GM12891 (cell line): ENCODE data around the gene CBLB.

Experiments used
- DNase-seq: peaks from one replicate; pipeline ENCODE4 v3.0.0; 2011; ENCODE audit warnings: low spot score; ENCODE audit not compliant: insufficient read length
- FAIRE-seq: peaks from 2 replicates; lab custom pipeline; 2011; peaks lifted over from hg19 to GRCh38; lab: Jason Lieb, UNC
- PAX5 ChIP-seq: IDR thresholded peaks from 2 replicates; pipeline ENCODE4 v1.6.1; 2011; ENCODE audit warnings: low read length, moderate library complexity, mild to moderate bottlenecking; ENCODE audit not compliant: insufficient read depth, severe bottlenecking
- POLR2A ChIP-seq: IDR thresholded peaks from 2 replicates; pipeline ENCODE4 v1.6.1; 2011; ENCODE audit warnings: low read depth, low read length, control low read depth
- POLR2AphosphoS5 ChIP-seq: IDR thresholded peaks from 2 replicates; pipeline ENCODE4 v1.6.1; 2011; ENCODE audit warnings: low read depth, low read length, control low read depth
- POU2F2 ChIP-seq: IDR thresholded peaks from 2 replicates; pipeline ENCODE4 v1.6.1; 2011; ENCODE audit warnings: low read depth, mild to moderate bottlenecking, control low read depth, low read length, moderate library complexity
- SPI1 ChIP-seq: IDR thresholded peaks from 2 replicates; pipeline ENCODE4 v1.6.1; 2011; ENCODE audit warnings: low read depth, low read length, control low read depth
- TAF1 ChIP-seq: IDR thresholded peaks from 2 replicates; pipeline ENCODE4 v1.6.1; 2011; ENCODE audit warnings: low read depth, low read length, control low read depth

Gene CBLB

GRCh38 chr3:105877336-105877910 lies 8.6 kb upstream of the CBLB start:
- no peak for FAIRE-seq
- no peak for DNase-seq

GRCh38 chr3:105876780-105877327 lies 8.0 kb upstream of the CBLB start:
- FAIRE-seq (peak; percentile 75), DNase-seq (no peak)
- TF ChIP-seq SPI1 (peak; percentile 34), TAF1 (no peak), PAX5 (no peak)

More at GRCh38 chr3:105877336-105877910, 8.6 kb upstream of the CBLB start:
- TF ChIP-seq SPI1, result no peak
- no peak for TF ChIP-seq TAF1
- TF ChIP-seq PAX5, result no peak
- no peak for TF ChIP-seq POU2F2
- no peak for TF ChIP-seq POLR2AphosphoS5
- no peak for TF ChIP-seq POLR2A

DNA sequence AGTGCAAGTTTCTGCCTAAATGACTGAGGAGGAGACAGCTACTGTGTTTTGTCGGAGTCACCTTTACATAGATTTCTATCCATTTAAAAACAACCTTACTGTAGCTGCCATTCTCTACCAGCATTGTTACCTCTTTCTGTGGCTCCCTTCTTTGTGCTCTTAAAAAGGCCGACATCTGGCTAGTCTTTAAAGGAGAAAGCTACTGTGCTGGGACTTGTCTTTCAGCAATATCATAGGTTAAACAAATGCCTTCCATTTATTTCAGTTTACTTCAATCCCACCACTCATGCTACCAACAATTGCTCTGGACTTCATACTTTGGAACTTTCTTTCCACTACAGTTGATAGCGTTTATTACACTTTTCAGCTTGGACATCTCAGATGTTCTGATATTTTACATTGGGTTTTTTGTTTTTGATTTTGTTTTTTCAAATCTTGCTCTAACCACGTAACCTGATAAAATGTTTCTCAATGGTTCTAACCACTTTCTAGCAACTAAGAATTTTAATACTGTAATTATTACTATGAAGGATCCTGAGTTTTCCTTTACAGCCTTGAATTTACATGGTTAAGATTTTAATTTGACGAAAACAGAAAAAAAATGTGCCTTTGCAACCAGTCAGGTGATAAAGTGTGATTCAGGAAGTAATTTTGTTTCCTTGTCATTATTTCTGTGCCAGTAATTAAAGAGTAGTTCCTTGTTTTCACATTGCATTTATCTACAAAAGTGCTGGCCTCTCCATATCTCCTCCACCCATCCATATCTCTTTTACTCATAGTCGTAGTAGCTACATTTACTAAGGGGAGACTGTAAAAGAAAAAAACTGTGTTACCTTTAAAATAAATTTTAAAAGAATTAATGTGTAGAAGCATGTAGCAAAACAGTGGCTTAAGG lies 1.3 kb upstream of the CBLB start:
- DNase-seq (no peak), FAIRE-seq (no peak)
- TF ChIP-seq SPI1 (no peak), TAF1 (no peak), POLR2A (no peak), POU2F2 (no peak), PAX5 (no peak), POLR2AphosphoS5 (no peak)

GRCh38 chr3:105869531-105869833 lies 670 bp upstream of the CBLB start:
- DNase-seq, result no peak
- TF ChIP-seq POLR2A (peak; percentile 41; the same call in 1 of the 2 replicates), PAX5 (no peak), SPI1 (no peak)
- no peak for FAIRE-seq

DNA sequence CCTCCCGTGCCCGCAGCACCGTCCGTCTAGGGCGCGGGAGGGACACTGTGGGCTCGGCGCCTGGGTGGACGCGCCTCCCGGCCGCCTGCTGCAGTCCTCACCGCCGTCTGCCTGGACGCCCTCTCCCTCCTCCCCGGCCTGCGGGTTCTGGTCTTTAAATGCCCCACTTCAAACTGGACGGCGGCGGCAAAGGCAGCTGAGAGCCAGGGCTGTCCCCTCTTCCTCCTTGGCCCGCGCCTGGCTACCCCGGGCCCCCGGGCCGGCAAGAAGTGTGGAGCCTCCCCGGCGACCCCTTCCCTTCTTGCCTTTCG lies 426 bp downstream of the CBLB start:
- FAIRE-seq, result no peak
- no peak for TF ChIP-seq SPI1
- TF ChIP-seq PAX5, result no peak
- TF ChIP-seq TAF1, result no peak
- DNase-seq, result no peak

DNA sequence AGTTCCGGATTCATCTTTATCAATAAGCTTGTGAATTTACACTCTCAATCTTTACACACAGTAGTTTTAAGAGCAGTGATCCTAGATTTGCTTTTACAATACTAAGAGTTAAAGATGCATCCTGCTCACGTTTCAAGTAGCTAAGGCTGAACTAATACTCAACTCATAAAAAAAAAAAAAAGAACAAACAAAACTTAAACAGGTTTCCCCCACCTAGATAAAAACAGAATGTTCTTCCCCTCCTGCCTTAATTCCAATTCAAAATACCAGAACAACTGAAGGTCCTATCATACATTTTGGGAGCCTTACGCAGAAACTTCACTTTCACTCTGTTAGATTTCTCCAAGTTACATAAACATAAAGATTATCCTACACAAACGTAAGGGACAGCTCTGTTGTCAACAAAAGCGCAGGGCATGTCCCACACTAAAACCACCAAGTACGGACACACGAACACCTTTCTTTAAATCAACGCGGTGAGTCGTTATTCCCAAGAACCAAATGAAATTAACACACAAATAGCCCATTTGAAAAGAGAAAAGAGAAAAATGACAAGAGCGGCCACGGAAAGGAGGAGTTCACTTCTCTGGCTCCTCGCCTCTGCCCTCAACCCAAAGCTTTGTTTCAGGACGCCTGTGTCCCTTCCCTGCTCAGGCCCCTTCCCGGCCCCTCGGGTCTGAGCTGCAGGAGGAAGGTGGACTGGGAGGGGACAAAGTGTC lies 941 bp downstream of the CBLB start:
- DNase-seq (no peak), FAIRE-seq (no peak)
- TF ChIP-seq POU2F2 (no peak), TAF1 (no peak), POLR2A (no peak), PAX5 (no peak), SPI1 (no peak), POLR2AphosphoS5 (no peak; the same call in 1 of the 2 replicates)

DNA sequence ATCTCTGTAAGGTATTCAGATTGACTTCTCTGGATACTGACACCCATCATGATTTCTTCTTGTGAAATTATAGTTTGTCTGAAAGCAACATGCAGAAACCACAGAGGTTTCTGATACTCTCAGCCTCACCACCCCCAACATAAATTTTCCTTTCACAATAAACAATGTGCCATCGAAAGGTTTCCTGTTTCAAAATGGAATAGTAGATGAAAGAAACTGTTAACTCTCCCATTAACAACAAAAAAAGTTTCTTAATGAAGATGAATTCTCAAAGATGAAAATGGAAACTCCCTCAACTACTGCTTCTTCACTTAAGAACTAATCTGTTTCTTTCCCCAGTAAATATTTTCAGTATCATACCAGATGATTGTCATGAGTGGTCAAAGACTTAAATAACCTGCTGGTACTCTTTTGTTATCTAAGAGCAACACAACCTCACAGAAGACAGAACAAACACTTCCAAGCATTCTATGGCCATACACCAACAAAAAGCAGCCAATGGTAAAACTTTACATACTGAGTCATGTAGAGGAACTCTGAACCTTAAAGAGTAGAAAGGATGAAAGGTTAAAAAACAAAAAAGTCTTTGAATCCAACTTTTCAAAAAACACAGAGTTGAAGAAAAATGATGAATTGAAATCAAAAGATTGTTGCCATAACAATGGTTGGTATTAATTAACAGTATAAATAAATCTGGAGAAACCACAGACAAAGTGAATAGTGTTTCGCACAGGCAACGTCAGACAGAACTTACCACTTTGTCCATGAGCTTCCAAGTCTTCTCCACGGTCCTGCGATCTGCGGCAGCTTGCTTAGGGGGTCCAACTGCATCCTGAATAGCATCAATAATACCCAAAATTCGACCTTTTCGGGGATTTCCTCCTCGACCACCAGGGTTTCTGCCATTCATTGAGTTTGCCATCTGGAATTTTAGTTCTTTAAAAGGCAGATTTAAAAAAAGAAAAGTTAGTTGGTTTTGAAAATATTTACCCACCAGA lies 1.9 kb downstream of the CBLB start:
- TF ChIP-seq POLR2AphosphoS5, result peak; percentile 43; the same call in 1 of the 2 replicates
- peak; percentile 77 for TF ChIP-seq POLR2A
- TF ChIP-seq TAF1, result peak; percentile 45; the same call in 1 of the 2 replicates
- no peak for TF ChIP-seq POU2F2
- FAIRE-seq (peak; percentile 23), DNase-seq (no peak)

- FAIRE-seq (no peak), DNase-seq (no peak)
- TF ChIP-seq POLR2A (no peak), SPI1 (no peak), PAX5 (no peak), POU2F2 (no peak), TAF1 (no peak), POLR2AphosphoS5 (no peak; the same call in 1 of the 2 replicates)
Observed at GRCh38 chr3:105865867-105866350, 2.9 kb downstream of the CBLB start.
